ENCODE results near the gene ALKBH3. TPM values are rescaled to one million over a fixed set of nuclear protein-coding genes. Genes with fewer than 3 reads are reported as not detected.

Gene ALKBH3
- total RNA-seq, 1 experiment from 2014 or later: 13.3 TPM

DNA sequence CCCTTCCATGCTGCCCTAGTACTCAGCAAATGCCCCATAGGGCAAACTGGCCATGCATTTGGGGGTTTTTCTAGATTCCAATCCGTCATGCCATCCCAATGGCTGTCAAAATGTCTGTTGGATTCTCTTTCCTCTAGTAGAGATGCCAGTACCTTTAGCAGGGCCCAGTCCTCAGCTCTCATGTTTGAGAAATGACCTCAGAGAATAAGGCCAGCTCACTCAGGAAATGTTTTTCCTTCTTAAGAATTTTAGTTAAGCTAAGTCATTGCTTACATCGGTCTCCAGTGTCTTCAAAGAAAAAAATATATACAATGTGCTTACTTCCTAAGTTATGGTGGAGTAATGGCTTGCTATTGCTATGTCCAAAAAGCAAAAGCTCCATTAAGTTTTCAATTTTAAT lies 14.1 kb upstream of the ALKBH3 start:
- no peaks in the 10 kb centered on the region for H3K36me3 Mint-ChIP-seq
- H3K9me3 Mint-ChIP-seq: no peaks in the 10 kb centered on the region
- no peak for DNase-seq (ENCODE audit: low spot score)
- H3K4me3 Mint-ChIP-seq: no peak overlapping the region
- no peak for TF ChIP-seq ZMAT4 (CRISPR knock-in tag; IDR thresholded peaks at IDR 0.05)
- TF ChIP-seq, protein P1, sequence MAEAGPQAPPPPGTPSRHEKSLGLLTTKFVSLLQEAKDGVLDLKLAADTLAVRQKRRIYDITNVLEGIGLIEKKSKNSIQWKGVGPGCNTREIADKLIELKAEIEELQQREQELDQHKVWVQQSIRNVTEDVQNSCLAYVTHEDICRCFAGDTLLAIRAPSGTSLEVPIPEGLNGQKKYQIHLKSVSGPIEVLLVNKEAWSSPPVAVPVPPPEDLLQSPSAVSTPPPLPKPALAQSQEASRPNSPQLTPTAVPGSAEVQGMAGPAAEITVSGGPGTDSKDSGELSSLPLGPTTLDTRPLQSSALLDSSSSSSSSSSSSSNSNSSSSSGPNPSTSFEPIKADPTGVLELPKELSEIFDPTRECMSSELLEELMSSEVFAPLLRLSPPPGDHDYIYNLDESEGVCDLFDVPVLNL (CRISPR knock-in tag; IDR thresholded peaks at IDR 0.05; ENCODE audit: borderline replicate concordance, low read depth): no peak
- no peak for TF ChIP-seq NR2C2 (CRISPR knock-in tag; IDR thresholded peaks at IDR 0.05)
- no peak for TF ChIP-seq SOX15 (CRISPR knock-in tag; IDR thresholded peaks at IDR 0.05)
- TF ChIP-seq CDX4 (CRISPR knock-in tag; IDR thresholded peaks at IDR 0.05; ENCODE audit: borderline replicate concordance): no peak
- no peak for TF ChIP-seq PREB (CRISPR knock-in tag; IDR thresholded peaks at IDR 0.05; ENCODE audit: borderline replicate concordance)
- TF ChIP-seq TP53 (CRISPR knock-in tag; IDR thresholded peaks at IDR 0.05): no peak
- no peak for TF ChIP-seq RORB (CRISPR knock-in tag; IDR thresholded peaks at IDR 0.05)
- no peak for TF ChIP-seq ZNF121 (CRISPR knock-in tag; IDR thresholded peaks at IDR 0.05)
- TF ChIP-seq JUN (CRISPR knock-in tag; IDR thresholded peaks at IDR 0.05): no peak
- TF ChIP-seq FOXP1 (CRISPR knock-in tag; IDR thresholded peaks at IDR 0.05; ENCODE audit: borderline replicate concordance): no peak
- TF ChIP-seq, protein P2, sequence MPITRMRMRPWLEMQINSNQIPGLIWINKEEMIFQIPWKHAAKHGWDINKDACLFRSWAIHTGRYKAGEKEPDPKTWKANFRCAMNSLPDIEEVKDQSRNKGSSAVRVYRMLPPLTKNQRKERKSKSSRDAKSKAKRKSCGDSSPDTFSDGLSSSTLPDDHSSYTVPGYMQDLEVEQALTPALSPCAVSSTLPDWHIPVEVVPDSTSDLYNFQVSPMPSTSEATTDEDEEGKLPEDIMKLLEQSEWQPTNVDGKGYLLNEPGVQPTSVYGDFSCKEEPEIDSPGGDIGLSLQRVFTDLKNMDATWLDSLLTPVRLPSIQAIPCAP (CRISPR knock-in tag; IDR thresholded peaks at IDR 0.05): no peak
- no peak for TF ChIP-seq ZNF219 (CRISPR knock-in tag; IDR thresholded peaks at IDR 0.05; ENCODE audit: borderline replicate concordance)
- no peak for TF ChIP-seq MAX (CRISPR knock-in tag; IDR thresholded peaks at IDR 0.05)
- no peak for TF ChIP-seq GTF2I (CRISPR knock-in tag; conservative IDR thresholded peaks at IDR 0.05)
- TF ChIP-seq TEAD1 (CRISPR knock-in tag; IDR thresholded peaks at IDR 0.05): no peak
- no peak for TF ChIP-seq HMGA2 (CRISPR knock-in tag; IDR thresholded peaks at IDR 0.05)
- H3K27me3 Mint-ChIP-seq (ENCODE audit: low read depth): peaks cover 27% of the 10 kb centered on the region
- POLR2A ChIA-PET: no interaction called here
- H3K27ac Mint-ChIP-seq: no peak overlapping the region
- ATAC-seq: no peak
- no peaks in the 10 kb centered on the region for H3K4me1 Mint-ChIP-seq
- CTCF ChIA-PET: interaction anchor here (1.0 kb wide), 1 partner anchor 15 kb away, joined by 3 read pairs; no protein-coding TSS in a partner anchor

GRCh38 chr11:43866969-43867368 lies 13.7 kb upstream of the ALKBH3 start:
- no peak for ATAC-seq
- Mint-ChIP-seq H3K27ac (no peak overlapping the region), H3K4me3 (no peak overlapping the region), H3K4me1 (no peaks in the 10 kb centered on the region), H3K27me3 (ENCODE audit: low read depth) (peaks cover 30% of the 10 kb centered on the region), H3K9me3 (no peaks in the 10 kb centered on the region), H3K36me3 (no peaks in the 10 kb centered on the region)
- CTCF ChIA-PET: interaction anchor here (1.0 kb wide), 1 partner anchor 15 kb away, joined by 3 read pairs; no protein-coding TSS in a partner anchor
- POLR2A ChIA-PET: no interaction called here
- no peak for DNase-seq (ENCODE audit: low spot score)
- no peak for TF ChIP-seq ZMAT4 (CRISPR knock-in tag; IDR thresholded peaks at IDR 0.05)
- TF ChIP-seq OVOL2 (CRISPR knock-in tag; IDR thresholded peaks at IDR 0.05; ENCODE audit: borderline replicate concordance): no peak
- TF ChIP-seq PRDM15 (CRISPR knock-in tag; IDR thresholded peaks at IDR 0.05): no peak
- TF ChIP-seq PRRX2 (CRISPR knock-in tag; IDR thresholded peaks at IDR 0.05): no peak
- TF ChIP-seq HMGA2 (CRISPR knock-in tag; IDR thresholded peaks at IDR 0.05): no peak
- TF ChIP-seq NR1H2 (CRISPR knock-in tag; IDR thresholded peaks at IDR 0.05): no peak
- no peak for TF ChIP-seq MAX (CRISPR knock-in tag; IDR thresholded peaks at IDR 0.05)
- TF ChIP-seq JUN (CRISPR knock-in tag; IDR thresholded peaks at IDR 0.05): no peak
- TF ChIP-seq NFATC4 (CRISPR knock-in tag; IDR thresholded peaks at IDR 0.05): no peak
- no peak for TF ChIP-seq ELF4 (CRISPR knock-in tag; IDR thresholded peaks at IDR 0.05; ENCODE audit: low read depth)
- no peak for TF ChIP-seq TEAD1 (CRISPR knock-in tag; IDR thresholded peaks at IDR 0.05)
- TF ChIP-seq, protein P3, sequence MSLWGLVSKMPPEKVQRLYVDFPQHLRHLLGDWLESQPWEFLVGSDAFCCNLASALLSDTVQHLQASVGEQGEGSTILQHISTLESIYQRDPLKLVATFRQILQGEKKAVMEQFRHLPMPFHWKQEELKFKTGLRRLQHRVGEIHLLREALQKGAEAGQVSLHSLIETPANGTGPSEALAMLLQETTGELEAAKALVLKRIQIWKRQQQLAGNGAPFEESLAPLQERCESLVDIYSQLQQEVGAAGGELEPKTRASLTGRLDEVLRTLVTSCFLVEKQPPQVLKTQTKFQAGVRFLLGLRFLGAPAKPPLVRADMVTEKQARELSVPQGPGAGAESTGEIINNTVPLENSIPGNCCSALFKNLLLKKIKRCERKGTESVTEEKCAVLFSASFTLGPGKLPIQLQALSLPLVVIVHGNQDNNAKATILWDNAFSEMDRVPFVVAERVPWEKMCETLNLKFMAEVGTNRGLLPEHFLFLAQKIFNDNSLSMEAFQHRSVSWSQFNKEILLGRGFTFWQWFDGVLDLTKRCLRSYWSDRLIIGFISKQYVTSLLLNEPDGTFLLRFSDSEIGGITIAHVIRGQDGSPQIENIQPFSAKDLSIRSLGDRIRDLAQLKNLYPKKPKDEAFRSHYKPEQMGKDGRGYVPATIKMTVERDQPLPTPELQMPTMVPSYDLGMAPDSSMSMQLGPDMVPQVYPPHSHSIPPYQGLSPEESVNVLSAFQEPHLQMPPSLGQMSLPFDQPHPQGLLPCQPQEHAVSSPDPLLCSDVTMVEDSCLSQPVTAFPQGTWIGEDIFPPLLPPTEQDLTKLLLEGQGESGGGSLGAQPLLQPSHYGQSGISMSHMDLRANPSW (CRISPR knock-in tag; conservative IDR thresholded peaks at IDR 0.05; ENCODE audit: low read depth): no peak

Measured in WTC11 (cell line).